ENCODE data around the gene SHISA5.

GRCh38 chr3:48418651-48419050, 85.3 kb downstream of the SHISA5 start:
- TF ChIP-seq CTCF (conservative IDR thresholded peaks at IDR 0.05) (no peak), ZFX (IDR thresholded peaks at IDR 0.05) (no peak)
